ENCODE results near the gene TCEANC.
"Not testable (repeated sequence)": the region's sequence is repeated elsewhere in the genome, so short reads cannot be mapped to it uniquely, and the experiment has no call there.

TCEANC gene

GRCh38 chrX:13670197-13670596 is 17.3 kb downstream of the TCEANC start:
- H3K27ac Mint-ChIP-seq = peak overlapping the region; percentile 89
- H3K4me3 Mint-ChIP-seq = peak overlapping the region; percentile 60
- H3K9me3 Mint-ChIP-seq = no peaks in the 10 kb centered on the region
- DNase-seq (ENCODE audit: low spot score in 2 of 2) = no peak
- no peaks in the 10 kb centered on the region for H3K36me3 Mint-ChIP-seq
- ATAC-seq = no peak
- peaks cover 14% of the 10 kb centered on the region for H3K4me1 Mint-ChIP-seq

DNA sequence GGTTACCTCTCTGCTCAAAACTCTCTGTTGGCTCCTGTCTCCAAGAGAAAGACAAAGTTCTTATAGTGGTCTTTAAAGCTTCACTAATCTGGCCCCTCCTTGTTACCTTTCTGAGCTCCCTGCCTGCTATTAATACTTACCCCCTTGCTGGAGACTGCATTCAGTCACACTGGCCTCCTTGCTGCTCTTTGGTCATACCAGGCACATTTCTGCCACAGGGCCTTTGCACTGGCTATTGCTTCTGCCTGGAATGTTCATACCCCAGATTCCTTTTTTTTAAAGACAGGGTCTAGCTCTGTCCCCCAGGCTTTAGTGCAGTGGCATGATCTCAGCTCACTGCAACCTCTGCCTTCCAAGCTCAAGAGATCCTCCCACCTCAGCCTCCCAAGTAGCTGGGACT is 20.1 kb downstream of the TCEANC start:
- ATAC-seq = no peak
- no peaks in the 10 kb centered on the region for H3K9me3 Mint-ChIP-seq
- H3K36me3 Mint-ChIP-seq = no peaks in the 10 kb centered on the region
- H3K4me3 Mint-ChIP-seq = no peak overlapping the region
- peaks cover 14% of the 10 kb centered on the region for H3K4me1 Mint-ChIP-seq
- H3K27ac Mint-ChIP-seq = no peak overlapping the region
- DNase-seq (ENCODE audit: low spot score in 2 of 2) = no peak

DNA sequence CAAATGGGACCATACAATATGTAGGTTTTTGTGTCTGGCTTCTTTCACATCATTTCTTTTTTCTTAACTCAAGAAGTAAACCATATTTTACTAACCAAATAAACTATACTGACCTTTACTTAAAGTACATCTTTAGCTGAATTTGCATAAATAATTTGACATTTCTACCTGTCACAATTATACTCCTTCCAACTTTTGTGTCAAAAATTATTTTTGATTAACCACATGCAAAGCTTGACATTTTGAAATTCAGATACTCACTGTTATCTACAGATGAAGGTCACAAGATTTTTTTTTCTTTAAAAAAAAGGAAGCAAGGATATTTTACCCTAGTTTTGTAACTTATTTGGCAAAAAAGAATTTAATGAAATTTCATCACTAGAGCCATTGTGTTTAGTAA is 23.9 kb downstream of the TCEANC start:
- no peak overlapping the region for H3K4me3 Mint-ChIP-seq
- H3K27ac Mint-ChIP-seq = no peak overlapping the region
- no peak for DNase-seq (ENCODE audit: low spot score in 2 of 2)
- ATAC-seq = no peak
- H3K36me3 Mint-ChIP-seq = no peaks in the 10 kb centered on the region
- H3K9me3 Mint-ChIP-seq = no peaks in the 10 kb centered on the region
- H3K4me1 Mint-ChIP-seq = no peaks in the 10 kb centered on the region

- ATAC-seq; H3K4me1 Mint-ChIP-seq; DNase-seq (ENCODE audit: low spot score in 2 of 2); H3K4me3 Mint-ChIP-seq; H3K9me3 Mint-ChIP-seq; H3K27ac Mint-ChIP-seq; H3K36me3 Mint-ChIP-seq: not testable (repeated sequence)
Measured at GRCh38 chrX:13679700-13680099, 26.8 kb downstream of the TCEANC start.

GRCh38 chrX:13681595-13681994 is 28.7 kb downstream of the TCEANC start:
- DNase-seq (ENCODE audit: low spot score in 2 of 2) = no peak
- ATAC-seq = no peak
- Mint-ChIP-seq H3K4me1 (peaks cover 9% of the 10 kb centered on the region), H3K36me3 (no peaks in the 10 kb centered on the region), H3K9me3 (no peaks in the 10 kb centered on the region), H3K27ac (no peak overlapping the region), H3K4me3 (no peak overlapping the region)

DNA sequence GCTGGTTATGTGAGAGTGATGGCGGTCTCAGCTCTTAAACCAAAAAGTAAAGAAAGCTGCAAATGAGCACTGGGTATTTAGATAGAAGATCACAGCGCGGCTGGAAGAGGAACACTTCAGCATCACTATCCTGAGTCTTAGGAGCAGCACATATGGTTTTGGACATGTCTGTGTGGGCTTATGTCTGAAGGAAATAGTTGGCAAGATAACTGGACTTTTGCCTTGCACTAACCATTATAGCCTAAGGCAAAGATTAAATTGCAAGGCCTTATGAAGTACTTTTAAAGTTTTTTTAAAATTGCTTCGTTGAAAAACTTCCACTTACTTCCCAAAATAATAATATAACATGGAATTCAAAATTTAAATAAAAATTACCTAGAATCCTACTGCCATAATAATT is 31.4 kb downstream of the TCEANC start:
- Mint-ChIP-seq H3K27ac (no peak overlapping the region), H3K4me3 (no peak overlapping the region), H3K9me3 (no peaks in the 10 kb centered on the region), H3K36me3 (no peaks in the 10 kb centered on the region), H3K4me1 (peaks cover 20% of the 10 kb centered on the region)
- DNase-seq (ENCODE audit: low spot score in 2 of 2) = no peak
- ATAC-seq = no peak

DNA sequence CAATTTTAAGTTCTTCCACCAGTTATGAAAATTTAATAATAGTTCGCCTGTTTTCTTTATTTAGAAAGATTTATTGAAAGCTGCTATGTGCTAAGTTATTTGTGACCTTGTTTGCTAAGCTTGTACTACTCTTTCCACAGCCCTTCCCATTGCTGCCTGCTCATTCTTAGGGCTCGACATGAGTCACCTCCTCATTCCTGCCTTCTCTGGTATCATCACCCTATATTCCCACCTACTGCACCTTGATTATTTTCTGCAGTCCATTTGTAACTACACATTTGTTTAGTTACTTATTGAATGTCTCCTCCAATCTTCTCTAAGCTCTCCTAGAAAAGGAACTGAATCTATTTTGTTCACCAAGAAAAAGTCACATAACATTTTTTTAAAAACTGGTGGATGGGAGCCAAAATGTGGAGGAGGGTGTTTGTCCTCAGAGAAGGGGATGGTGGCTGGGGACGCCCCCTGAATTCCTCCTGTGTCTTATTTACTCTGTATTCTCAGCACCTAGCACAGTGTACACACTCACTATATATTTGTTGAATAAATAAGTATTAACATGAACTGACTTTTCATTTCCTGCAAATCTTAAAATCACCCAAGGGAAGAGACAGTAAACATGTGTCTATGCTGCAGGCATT is 32.3 kb downstream of the TCEANC start:
- no peak overlapping the region for H3K4me3 Mint-ChIP-seq
- H3K27ac Mint-ChIP-seq = no peak overlapping the region
- H3K4me1 Mint-ChIP-seq = peaks cover 21% of the 10 kb centered on the region
- no peak for ATAC-seq
- DNase-seq (ENCODE audit: low spot score in 2 of 2) = no peak
- H3K9me3 Mint-ChIP-seq = no peaks in the 10 kb centered on the region
- no peaks in the 10 kb centered on the region for H3K36me3 Mint-ChIP-seq

DNA sequence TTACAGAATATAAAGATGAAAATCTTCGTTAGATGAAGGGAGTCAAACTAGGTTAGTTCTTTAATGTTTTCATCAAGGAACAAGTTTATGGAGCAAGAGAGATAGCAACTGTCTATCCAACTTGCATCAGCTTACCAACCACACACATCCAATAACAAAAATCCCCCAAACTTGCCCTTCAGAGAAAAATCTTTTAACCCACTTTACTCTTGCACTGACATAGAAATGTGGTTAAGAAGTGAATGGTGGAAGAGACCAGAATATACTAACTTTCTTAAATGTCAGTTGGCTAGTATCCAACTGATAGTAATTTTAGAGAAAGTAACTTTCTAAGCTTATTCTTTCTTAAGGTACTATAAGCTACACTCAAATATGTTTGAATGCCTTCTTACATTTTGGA is 34.3 kb downstream of the TCEANC start:
- H3K9me3 Mint-ChIP-seq = no peaks in the 10 kb centered on the region
- peaks cover 13% of the 10 kb centered on the region for H3K36me3 Mint-ChIP-seq
- DNase-seq (ENCODE audit: low spot score in 2 of 2) (no peak), ATAC-seq (no peak)
- peak overlapping the region; percentile 91 for H3K27ac Mint-ChIP-seq
- H3K4me3 Mint-ChIP-seq = no peak overlapping the region
- H3K4me1 Mint-ChIP-seq = peaks cover 34% of the 10 kb centered on the region

DNA sequence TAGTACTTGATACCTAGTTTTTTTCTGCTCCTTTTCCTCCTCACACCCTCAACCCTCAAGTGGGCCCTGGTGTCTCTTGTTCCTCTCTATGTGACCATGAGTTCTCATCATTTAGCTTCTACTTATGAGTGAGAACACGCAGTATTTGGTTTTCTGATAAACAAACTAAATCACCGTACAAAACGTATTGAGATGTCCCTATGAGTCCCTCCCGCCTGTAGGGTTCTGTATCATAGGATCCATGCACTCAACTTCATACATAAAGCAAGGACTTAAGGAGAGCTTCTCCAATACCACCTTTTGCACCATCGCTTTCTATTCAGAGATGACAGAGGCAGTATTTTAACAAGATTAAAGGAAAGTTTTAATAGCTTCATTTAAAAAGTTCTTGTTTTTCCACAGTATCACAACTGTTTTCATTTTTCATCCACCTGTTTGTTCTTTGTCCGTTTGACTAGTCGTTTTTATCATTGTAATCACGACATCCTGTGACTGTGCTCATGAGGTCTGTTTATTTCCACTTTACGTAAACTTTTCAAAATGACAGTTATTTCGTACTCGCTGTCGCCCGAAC is 35.5 kb downstream of the TCEANC start:
- ATAC-seq (peak; percentile 71), DNase-seq (ENCODE audit: low spot score in 2 of 2) (no peak)
- H3K27ac Mint-ChIP-seq = peak overlapping the region; percentile 94
- H3K9me3 Mint-ChIP-seq = no peaks in the 10 kb centered on the region
- peaks cover 19% of the 10 kb centered on the region for H3K36me3 Mint-ChIP-seq
- H3K4me1 Mint-ChIP-seq = peaks cover 47% of the 10 kb centered on the region
- peak overlapping the region; percentile 77 for H3K4me3 Mint-ChIP-seq

DNA sequence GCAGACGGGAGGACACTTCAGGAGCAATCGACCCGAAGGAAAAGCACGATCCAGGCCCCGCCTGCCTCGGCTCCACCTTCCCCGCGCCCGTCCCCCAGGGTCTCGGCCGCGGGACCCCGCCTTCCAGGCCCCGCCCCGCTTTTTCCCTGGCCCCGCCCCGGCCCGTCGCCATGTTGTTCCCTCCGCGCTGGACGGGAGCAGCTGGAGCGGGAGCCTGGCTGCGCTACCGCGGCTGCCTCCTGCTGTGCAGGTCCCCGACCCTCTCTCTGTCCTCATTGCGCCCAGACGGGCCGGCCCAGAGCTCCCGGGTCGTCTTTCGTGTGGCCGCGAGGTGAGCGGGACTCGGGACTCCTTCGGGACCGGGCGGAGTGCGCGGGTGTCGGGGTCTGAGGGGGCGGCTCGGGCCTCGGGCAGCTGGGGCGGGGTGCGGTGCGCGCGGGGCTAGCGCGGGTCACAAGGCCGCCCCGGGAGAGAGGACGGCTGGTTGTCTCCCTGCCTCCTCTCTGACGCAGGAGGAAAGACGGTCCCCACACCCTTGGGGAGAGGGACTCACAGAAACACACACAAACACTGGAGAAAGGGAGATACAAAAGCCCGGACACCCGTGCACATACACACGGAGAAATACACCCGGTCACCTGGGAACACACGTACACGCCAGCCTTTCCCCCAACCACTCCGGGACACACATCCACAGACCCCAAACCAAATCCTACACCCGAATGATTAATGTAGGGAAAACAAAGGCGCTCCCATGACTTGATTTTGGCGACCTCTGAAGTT is 36.2 kb downstream of the TCEANC start, which contains the start of gene RAB9A:
RAB9A (plus strand) TSS at position 171 of the 783 bp plus-strand sequence. CDS start 19,619 bp downstream, outside the sequence.
- Mint-ChIP-seq H3K9me3 (no peaks in the 10 kb centered on the region), H3K27ac (peak within 1 kb of the TSS; percentile 94), H3K4me3 (peak within 1 kb of the TSS; percentile 77), H3K36me3 (peaks cover 23% of the 10 kb centered on the region), H3K4me1 (peaks cover 51% of the 10 kb centered on the region)
- ATAC-seq (peak; percentile 87), DNase-seq (ENCODE audit: low spot score in 2 of 2) (peak; percentile 68 to 89)

- peak overlapping the region; percentile 77 for H3K4me3 Mint-ChIP-seq
- H3K27ac Mint-ChIP-seq = peak overlapping the region; percentile 94
- DNase-seq (ENCODE audit: low spot score in 2 of 2) (no peak), ATAC-seq (no peak)
- H3K4me1 Mint-ChIP-seq = peaks cover 51% of the 10 kb centered on the region
- H3K9me3 Mint-ChIP-seq = no peaks in the 10 kb centered on the region
- H3K36me3 Mint-ChIP-seq = peaks cover 23% of the 10 kb centered on the region
Measured at GRCh38 chrX:13689741-13690211, 36.8 kb downstream of the TCEANC start.

- DNase-seq (ENCODE audit: low spot score in 2 of 2) (no peak), ATAC-seq (no peak)
- H3K4me1 Mint-ChIP-seq = peaks cover 53% of the 10 kb centered on the region
- H3K4me3 Mint-ChIP-seq = peak overlapping the region; percentile 77
- H3K27ac Mint-ChIP-seq = peak overlapping the region; percentile 94
- H3K36me3 Mint-ChIP-seq = peaks cover 27% of the 10 kb centered on the region
- no peaks in the 10 kb centered on the region for H3K9me3 Mint-ChIP-seq
Measured at GRCh38 chrX:13690836-13691235, 37.9 kb downstream of the TCEANC start.

DNA sequence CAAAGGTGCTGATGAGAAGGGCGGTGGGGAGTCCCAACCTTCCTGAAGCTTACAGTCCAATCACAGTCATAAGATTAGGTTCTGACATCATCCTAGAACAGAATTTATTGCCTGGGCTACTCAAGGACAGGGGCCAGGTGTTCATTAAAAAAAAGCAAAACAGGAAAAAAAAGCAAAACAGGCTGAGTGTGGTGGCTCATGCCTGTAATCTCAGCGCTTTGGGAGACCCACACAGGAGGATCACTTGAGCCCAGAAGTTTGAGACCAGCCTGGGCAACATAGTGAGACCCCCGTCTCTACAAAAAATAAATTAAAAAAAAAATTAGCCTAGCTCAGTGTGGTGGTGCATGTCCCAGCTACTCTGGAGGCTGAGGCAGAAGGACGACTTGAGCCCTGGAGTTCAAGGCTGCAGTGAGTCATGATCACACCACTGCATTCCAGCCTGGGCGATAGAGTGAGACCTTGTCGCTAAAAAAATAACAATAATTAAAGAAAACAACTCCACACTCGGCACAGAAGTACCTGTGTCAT is 39.0 kb downstream of the TCEANC start:
- DNase-seq (ENCODE audit: low spot score in 2 of 2) (no peak), ATAC-seq (no peak)
- Mint-ChIP-seq H3K27ac (peak overlapping the region; percentile 85), H3K36me3 (peaks cover 27% of the 10 kb centered on the region), H3K4me3 (peak overlapping the region; percentile 77), H3K4me1 (peaks cover 59% of the 10 kb centered on the region), H3K9me3 (no peaks in the 10 kb centered on the region)

GRCh38 chrX:13692771-13693231 is 39.9 kb downstream of the TCEANC start:
- DNase-seq (ENCODE audit: low spot score in 2 of 2) = no peak
- Mint-ChIP-seq H3K4me3 (peak overlapping the region; percentile 77), H3K36me3 (peaks cover 31% of the 10 kb centered on the region), H3K4me1 (peaks cover 64% of the 10 kb centered on the region), H3K9me3 (no peaks in the 10 kb centered on the region), H3K27ac (peak overlapping the region; percentile 85)
- ATAC-seq = peak; percentile 46

DNA sequence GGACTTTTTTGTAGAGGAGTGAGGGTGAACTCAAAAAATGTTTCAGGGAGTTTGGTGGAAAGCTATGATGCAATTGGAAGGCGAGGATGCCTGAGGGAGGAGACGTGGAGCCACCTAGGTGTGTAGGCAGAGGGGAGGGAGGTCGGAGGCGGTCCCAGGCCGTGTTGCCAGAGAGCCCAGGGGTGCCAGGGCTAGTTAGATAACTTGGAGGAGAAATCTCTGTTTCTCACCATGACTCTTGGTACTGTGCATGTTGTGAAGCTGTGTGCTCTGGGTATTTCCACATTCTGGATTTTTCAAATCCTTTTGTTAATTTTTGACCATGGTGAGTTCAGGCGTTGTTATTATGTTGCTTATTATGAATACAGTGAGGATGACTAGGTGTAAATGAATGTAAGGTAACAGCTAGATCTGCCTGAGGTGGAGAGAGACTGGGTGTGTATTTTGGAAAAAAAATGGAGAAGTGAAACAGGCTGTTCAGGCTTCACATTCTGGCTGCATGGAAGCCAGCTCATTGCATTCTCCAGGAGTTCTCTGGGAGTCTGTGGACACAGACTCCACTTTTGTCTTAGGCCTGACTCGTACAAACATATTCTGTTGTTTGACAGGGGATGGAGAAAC is 40.5 kb downstream of the TCEANC start:
- ATAC-seq (no peak), DNase-seq (ENCODE audit: low spot score in 2 of 2) (no peak)
- H3K4me1 Mint-ChIP-seq = peaks cover 60% of the 10 kb centered on the region
- H3K36me3 Mint-ChIP-seq = peaks cover 31% of the 10 kb centered on the region
- no peaks in the 10 kb centered on the region for H3K9me3 Mint-ChIP-seq
- peak overlapping the region; percentile 77 for H3K4me3 Mint-ChIP-seq
- H3K27ac Mint-ChIP-seq = peak overlapping the region; percentile 85
